Ovary (tissue), 3 donors: ENCODE data around the gene TMEM132D.

Experiments used
- EP300 ChIP-seq: sonication (generic); formaldehyde crosslinking; IDR thresholded peaks from one replicate; pipeline ENCODE4 v1.6.1; 2017; ENCODE audit warnings: antibody characterized with exemption
- POLR2A ChIP-seq: fragments of 450-650 bp; IDR thresholded peaks from one replicate; pipeline ENCODE4 v1.6.1; 2017; ENCODE audit warnings: antibody characterized with exemption, mild to moderate bottlenecking, moderate library complexity
- TF ChIP-seq, protein P1 (sequence below), 3 donors: fragments of 450-650 bp in 2 of 3; fragments of 200-600 bp in 1 of 3; IDR thresholded peaks; one replicate each; pipeline versions ENCODE4 v1.5.1 to v1.8.0; 2016 to 2022; ENCODE audit warnings: antibody characterized with exemption in 3 of 3, mild to moderate bottlenecking in 1 of 3
- donor health status: DM: no; HTN: no; CAD: no.

DNA sequence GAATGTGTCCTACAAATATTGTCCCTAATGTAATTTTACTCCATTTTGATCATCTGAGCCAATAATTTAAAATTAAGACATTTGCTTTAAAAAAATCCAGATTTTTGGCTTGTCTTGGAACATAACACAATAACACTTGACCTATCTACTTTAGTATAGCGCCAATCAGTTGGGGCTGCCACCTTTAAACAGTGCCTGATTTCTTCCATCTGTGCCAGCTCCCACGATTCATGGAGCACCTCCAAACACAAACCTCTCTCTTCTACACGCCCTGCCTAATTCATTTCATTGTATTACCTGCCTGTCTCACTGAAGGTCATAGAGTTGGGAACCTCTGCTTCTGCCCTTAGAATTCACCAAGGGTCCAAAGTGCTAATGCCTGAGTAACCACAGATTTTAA is 352.4 kb downstream of the TMEM132D start:
- TF ChIP-seq, protein P1, sequence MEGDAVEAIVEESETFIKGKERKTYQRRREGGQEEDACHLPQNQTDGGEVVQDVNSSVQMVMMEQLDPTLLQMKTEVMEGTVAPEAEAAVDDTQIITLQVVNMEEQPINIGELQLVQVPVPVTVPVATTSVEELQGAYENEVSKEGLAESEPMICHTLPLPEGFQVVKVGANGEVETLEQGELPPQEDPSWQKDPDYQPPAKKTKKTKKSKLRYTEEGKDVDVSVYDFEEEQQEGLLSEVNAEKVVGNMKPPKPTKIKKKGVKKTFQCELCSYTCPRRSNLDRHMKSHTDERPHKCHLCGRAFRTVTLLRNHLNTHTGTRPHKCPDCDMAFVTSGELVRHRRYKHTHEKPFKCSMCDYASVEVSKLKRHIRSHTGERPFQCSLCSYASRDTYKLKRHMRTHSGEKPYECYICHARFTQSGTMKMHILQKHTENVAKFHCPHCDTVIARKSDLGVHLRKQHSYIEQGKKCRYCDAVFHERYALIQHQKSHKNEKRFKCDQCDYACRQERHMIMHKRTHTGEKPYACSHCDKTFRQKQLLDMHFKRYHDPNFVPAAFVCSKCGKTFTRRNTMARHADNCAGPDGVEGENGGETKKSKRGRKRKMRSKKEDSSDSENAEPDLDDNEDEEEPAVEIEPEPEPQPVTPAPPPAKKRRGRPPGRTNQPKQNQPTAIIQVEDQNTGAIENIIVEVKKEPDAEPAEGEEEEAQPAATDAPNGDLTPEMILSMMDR (IDR thresholded peaks at IDR 0.05): no peak
- no peak for TF ChIP-seq POLR2A
- no peak for TF ChIP-seq EP300
